Gastrocnemius medialis (tissue), 4 donors: ENCODE measurements around the gene FREM2.

Experiments
- CTCF ChIP-seq, 5 experiments: fragments of 450-650 bp in 3 of 5; fragments of 200-600 bp in 2 of 5; sonication (generic) in 2 of 5; IDR thresholded peaks in 4 of 5; conservative IDR thresholded peaks in 1 of 5; 1 replicate in 4 of 5; 2 replicates in 1 of 5; pipeline ENCODE4 v1.5.1; 2016 to 2019; ENCODE audit warnings: antibody characterized with exemption in 5 of 5, mild to moderate bottlenecking in 3 of 5, moderate library complexity in 3 of 5
- POLR2A ChIP-seq, 2 donors: fragments of 450-650 bp; IDR thresholded peaks; one replicate each; pipeline ENCODE4 v1.6.1; 2017; ENCODE audit warnings: antibody characterized with exemption in 2 of 2, mild to moderate bottlenecking in 2 of 2, moderate library complexity in 2 of 2

GRCh38 chr13:38697197-38697596 is 10.3 kb downstream of the FREM2 start:
- peak in 1 of 2 donors; percentile 19 for TF ChIP-seq POLR2A (IDR thresholded peaks at IDR 0.05)
- no peak for TF ChIP-seq CTCF (IDR thresholded peaks at IDR 0.05 in 4 of 5, conservative IDR thresholded peaks at IDR 0.05 in 1 of 5)
